Left forelimb (tissue), 1 donor: Measurements from ENCODE around the gene CMKLR1.

Source experiments
- DNase-seq: peaks from one replicate; pipeline ENCODE4 v3.0.0-alpha.2; 2018; ENCODE audit warnings: low spot score

CMKLR1 gene

DNA sequence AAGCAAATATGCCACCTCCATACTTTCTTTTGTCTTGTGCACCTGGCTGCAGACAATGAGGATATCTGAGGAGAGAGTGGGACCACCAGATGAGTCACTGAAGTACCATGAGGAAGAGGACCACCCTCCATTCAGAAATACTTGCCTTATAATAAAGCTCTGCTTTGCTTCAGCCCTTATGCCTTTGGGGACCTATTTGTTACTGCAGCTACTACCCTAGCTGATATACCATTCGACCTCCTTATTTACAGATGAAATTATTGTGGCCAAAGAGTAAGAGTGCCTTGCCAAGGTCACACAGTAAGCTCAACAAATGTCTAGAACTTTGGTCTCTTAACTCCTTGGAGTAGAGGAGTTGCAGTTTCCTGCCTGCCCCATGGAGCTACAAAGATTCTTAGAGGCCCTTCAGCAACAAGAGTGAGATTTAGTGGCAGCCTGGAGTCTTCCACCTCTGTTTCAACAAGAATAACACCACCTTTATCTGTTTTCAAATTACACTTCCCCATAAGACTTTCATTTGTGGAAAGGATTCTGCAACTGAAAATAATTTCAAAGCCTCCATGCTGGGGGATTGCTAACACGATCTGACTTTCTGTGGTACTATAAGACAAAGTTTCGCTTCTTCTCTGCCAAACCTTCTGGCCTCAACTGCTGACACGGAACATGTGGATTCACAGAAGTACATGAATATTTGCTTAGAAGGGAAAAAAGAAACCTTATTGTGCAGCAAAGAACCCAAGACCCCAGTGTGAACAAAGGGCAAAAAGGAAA, 3.6 kb downstream of the CMKLR1 start:
- DNase-seq = no peak

DNA sequence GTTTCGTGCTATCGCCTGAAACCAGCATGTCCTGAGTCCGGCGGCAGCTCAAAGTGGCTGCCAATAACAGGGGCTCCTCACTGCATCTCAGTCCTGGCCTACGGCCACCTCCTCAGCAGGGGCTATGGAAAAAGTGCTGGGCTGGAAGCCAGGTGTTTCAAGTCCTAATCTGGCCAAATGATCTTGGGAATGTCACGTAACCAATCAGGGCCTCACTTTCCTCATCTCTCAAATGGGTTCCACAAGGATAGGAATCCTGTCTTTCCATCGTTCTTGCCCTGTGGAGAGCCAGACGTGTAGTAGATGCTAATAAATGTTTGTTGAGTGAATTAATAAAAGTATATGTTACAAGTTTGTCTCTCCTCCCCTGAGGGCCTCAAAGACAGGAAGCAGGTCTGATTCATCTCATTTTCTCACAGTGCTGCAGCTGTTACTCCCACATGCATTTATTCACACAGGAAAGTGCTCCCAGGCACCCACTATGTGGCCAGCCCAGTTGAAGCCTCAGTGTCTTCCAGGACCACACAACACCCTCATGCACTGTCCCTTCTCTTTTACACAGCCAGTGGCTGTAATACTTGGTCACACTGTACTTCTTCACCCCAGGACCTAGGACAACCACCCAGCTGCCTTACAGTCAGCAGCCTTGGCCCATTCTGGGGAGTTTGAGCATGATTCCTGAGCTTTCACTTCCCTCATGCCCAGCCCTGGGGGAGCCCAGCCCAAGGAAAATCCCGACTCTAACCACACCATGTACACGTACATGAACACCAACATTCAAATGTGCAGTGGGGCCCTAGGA, 5.0 kb downstream of the CMKLR1 start:
- no peak for DNase-seq

DNA sequence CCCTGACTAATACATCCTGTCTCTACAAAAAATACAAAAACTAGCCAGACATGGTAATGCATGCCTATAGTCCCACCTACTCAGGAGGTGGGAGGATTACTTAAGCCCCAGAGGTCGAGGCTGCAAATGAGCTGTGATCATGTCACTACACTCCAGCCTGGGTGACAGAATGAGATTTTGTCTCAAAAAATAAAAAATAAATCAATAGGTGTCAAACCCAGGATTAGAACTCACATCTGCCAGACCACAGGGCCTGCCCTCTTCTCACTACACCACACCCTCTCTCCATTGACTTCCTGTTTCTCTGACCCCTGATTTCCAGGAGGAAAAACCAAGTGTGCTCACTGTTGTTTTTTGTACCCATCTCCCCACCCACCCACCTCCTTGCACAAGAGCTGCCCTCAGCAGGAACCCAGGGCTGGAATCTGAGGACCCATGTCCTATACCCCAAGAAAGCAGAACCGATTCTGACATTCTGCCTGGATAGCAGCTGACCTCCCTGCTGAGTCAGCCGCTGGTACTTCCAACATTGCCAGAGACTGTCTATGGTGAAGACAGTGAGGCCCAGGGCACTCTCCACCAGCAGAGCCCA, 6.2 kb downstream of the CMKLR1 start:
- DNase-seq = no peak

DNA sequence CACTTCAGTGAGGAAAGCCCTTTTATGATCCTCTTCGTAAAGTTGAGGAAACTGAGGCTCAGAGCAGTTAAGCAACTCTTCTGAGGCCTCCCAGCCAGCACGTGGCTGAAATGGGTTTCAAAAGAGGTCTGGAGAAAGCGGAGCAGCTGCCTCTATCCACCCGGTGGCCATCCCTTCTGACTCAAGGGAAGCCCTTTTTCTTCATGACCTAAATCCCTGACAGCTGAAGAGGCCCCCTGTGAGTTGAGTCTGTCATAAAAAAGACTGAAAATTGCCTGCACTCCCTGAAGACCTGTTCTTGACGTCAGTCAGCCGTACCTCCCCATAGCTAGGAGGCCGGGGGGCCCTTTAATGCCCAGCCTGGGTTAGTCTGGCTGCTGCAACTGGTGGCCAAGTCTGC, 10.7 kb downstream of the CMKLR1 start:
- DNase-seq = no peak

DNA sequence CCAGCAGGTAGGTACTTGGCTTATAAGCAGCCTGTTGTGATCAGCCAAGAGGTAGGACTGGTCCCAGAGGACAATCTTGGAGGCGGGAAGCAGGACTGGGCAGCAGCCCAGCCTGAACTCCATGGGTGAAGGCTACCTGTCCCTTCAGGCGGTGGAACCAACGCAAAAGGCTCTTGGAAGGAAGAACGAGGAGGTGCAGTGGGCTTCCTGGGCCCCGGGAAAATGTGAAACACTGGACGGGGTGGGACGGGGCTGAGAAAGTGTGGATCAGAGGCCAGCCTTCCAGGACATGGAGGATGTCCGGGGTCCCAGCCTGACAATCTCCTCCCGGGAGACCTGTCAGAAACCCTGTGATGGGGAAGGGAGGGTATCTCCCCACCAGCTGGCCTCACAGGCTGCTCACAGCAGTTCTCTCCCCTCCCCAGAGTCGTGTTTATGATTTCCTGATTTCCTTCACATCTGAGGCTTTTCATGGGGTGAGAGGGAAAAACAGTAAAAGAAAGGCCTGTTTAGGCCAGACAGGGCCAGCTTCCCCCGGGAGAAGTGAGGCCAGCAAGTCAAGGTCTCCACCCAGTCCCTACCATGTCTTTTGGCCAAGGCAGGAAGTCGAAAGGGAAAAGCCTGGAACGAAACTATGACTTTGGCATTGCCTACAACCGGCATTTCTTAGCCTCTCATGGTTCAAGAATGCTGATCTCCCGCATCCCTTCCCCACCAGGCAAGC, 11.3 kb downstream of the CMKLR1 start:
- no peak for DNase-seq

DNA sequence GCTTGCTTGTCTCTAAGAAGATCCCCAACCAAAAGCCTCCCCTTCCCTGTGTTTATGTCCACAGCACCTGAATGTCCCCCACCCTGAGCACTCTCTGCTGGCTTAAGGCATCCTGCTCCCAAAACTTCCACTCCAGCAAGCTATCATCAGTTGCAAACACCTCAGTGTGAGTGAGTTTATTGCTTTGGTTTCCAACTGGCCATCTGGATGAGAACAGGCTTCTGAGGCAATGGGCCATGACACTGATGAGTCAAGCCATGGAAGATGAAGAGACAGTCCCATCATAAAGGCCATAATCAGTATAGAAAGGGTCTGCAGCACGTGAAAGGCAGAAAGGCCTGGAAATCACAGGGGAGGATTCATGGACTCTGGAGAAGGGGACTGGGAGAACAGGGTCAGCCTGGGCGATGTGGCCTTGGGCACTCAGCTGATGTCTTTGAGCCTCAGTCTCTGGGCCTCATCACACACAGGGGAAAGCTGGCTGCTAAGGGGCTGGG, 12.8 kb downstream of the CMKLR1 start:
- DNase-seq = no peak

DNA sequence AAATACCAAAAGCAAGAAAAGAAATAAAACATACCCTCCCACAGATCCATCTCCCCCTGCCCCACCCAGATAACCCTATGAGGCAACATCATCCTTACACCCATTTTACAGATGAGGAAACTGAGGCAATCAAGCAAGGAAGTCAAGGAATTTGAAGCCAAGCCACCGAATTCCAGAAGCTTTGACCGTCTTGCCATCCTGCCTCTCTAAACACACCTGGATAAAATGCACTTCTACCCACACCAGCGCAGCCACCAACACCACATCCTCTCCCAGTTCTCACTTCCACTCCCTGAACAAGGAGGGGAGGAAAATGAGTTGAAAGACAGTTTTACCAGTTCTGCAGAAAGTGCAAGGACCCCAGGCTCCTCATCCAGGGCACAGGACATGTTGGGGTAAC, 13.6 kb downstream of the CMKLR1 start:
- DNase-seq = no peak

DNA sequence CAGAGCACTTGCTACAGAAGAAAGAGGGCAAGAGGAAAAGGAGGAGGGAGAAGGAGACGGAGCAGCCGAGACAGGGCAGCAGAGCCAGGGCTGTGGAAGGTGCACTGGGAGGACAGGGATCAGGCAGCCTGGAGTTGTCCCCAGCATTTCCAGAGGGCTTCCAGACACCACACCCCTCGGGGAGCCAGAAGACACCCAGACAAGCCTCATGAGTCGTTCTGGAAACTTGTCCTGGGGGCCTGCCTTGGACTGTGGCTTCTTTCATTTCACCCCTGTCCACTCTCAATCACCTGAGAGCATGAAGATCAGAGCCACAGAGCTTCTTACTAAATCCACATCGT, 14.1 kb downstream of the CMKLR1 start:
- no peak for DNase-seq

DNA sequence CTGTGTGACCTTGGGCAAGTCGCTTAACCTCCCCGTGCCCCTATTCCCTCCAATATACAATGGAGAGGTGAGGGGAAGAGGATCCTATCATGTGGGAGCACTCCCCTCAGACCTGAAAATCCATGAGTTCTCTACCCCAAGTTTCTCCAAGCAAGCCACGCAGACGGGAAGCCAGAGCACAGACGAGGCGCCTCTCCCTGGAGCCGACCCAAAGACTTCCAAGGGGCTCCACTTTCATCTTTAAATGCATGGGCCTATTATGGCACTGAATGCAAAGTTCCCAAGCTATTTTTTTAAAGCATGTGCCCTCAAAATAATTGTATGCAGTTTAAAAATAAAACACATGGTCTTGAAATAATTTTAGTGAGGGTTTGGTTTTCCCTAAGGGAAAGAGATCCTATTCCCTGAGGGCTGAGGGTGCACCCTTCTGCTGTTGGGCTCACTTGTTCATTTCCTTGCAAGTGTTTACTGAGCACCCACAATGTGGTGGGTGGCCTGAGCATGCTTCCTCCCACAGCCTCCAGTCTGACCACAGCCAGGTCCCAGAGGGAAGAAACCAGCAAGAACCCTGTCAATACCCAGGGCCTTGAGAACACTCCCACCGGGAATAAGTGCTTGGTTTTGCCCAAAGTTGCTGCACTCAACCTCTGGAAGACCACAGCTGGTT, 14.6 kb downstream of the CMKLR1 start:
- no peak for DNase-seq

DNA sequence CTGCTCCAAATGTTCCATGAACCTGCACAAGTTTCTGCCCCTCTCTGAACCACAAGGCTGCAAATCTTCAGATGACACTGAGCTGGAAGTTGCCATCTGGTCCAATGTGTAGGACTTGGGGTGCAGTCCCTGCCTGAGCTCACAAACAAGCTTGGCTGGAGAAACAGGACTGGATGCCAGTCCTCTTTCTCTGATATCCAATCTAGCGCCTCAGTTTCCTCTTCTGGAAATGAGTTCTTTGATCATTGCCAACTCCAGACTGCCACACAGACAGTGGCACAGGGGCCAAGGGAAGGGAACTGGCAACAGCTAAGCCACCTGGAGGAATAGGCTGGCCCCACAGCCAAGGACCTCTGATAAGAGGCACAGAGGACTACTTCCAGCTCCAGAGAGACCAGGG, 15.5 kb downstream of the CMKLR1 start:
- no peak for DNase-seq

DNA sequence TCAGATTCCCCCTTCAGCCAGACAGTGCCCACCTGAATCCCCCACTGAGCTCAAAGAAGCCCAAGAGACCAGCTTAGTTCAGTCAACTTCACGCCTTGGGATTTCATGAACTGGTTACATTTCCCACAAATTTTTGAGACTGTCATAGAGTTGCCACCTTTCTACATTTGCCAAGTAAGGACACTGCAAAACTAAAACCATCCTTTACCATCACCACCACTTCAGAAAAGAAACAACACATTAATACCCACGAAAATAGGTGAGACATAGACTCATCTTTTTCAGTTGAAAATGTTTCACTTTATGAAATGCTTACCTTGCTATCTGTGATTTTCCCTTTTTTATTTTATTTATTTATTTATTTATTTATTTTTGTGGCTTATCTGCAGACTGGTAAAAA, 16.1 kb downstream of the CMKLR1 start:
- no peak for DNase-seq

DNA sequence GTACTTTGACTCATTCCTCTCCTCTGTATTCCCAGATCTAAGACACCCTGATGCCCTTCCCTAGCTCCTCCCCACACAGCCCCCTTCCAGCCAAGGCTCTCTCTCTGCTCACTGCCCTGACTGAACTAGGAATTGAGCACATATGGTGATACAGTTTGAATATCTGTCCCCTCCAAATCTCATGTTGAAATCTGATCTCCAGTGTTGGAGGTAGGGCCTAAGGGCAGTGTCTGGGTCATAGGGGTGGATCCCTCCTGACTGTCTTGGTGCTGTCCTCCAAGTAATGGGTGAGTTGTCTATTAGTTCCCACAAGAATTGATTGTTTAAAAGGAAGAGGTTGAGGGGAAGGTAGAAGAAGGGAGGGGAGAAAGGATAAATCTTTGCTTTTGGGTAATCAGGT, 17.4 kb downstream of the CMKLR1 start:
- no peak for DNase-seq

DNA sequence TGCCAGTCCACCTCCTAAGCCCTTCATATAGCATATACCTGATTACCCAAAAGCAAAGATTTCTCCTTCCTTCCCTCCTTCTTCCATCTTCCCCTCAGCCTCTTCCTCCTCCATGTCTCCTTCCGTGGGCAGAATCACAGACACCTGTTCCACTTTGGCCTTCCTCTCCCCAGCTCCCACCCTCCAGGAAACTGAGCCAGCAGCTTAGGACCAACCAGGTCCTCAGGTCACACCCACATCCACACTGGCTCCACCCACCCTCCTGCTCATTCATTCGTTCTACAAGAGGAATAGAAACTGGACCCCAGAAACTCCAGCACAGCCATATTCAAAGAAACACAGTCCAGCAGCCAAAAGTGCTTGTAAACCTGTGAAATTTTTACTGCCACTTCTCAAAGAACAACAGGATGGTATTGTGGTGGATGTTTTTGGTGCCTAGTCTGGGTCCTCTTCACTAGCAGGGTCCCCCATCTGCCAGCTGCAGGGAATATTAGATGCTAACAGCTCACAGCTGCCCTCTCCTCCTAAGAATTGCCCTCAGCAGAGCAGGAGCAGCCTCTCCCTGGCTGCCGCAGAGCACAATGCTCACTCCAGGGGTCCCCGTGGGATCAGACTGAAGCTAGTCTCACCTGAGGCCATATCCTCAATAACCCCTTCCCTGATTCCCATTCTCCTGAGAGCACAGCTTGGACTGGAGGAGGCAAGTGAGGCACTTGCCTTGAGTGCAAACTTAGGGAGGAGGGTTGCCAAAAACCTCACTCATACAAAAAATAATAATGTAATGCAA, 18.4 kb downstream of the CMKLR1 start:
- DNase-seq = no peak

DNA sequence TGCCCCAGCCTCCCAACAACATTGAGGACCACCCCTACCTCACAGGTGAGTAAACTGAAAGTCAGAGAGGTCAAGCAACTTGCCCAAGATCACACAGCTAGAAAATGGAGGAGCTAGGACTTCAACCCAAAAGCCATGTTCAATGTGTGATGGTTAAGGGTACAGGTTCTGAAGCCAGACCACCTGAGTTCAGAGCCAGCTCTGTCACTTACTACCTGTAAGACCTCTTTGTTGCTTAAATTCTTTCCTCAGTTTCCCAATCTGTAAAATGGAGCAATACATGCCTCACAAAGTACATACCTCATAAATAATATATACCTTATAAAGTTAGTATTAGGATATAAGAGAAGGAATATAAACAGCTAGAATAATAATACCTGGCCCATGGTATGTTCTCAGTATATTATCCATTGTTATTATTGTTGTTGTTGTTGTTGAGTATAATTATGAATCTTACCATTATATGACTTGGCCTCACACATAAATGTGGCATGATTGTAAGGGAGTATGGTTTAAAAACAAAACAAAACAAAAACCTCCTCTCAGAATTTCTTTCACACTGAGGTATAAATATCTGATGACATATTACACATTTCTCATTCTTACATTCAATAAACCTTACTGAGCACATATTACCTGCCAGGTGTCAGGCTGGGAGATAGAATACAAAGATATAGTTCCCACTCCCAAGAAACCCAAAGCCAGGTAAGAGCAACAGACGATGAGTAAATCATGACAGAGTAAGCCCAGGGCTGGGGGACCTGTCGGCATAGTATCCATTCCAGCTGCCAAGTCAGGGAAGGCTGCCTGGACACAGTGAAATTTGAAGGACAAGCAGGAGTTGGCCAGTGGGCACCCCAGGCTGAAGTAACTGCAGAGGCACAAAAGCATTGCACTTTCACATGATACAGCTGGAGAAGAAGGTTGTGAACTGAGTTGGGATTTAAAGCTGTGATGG, 19.6 kb downstream of the CMKLR1 start:
- DNase-seq = no peak

DNA sequence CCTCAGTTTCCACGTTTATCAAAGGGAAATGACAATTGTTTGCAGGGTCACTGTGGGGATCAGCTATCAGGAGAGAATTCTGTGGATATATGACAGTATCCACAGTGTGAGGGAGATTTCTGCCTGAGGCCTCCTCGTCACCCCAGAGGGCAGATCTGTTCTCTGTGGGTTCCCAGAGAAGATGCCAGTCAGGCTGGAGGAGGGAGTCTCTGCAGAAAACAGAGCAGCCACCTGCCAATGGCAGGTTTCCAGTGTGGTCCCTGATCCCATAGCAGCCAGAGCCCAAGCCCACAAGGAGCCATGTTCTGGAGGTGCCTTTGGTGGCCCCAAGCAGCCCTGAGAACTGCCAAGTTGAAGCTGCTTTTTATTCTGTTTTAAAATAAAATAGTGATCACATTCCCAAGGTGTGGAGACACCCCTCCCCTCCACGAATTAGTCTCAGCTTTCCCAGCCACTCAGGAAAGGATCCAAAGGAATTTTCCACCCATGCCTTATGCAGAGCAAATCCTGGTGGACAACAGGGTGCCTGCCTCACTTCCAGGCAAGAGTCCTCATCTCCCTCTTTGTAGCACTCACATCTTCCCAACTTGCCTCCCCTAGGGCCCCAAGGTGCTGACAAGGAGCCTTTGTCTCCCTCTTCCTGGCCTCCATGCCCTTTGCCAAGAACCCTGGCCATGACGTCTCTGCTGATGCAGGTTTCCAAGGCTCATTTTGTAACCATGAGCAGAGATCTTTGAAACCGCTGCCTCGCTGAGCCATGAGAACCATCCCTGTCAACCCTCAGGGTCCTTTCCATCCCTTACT, 20.4 kb downstream of the CMKLR1 start:
- no peak for DNase-seq

DNA sequence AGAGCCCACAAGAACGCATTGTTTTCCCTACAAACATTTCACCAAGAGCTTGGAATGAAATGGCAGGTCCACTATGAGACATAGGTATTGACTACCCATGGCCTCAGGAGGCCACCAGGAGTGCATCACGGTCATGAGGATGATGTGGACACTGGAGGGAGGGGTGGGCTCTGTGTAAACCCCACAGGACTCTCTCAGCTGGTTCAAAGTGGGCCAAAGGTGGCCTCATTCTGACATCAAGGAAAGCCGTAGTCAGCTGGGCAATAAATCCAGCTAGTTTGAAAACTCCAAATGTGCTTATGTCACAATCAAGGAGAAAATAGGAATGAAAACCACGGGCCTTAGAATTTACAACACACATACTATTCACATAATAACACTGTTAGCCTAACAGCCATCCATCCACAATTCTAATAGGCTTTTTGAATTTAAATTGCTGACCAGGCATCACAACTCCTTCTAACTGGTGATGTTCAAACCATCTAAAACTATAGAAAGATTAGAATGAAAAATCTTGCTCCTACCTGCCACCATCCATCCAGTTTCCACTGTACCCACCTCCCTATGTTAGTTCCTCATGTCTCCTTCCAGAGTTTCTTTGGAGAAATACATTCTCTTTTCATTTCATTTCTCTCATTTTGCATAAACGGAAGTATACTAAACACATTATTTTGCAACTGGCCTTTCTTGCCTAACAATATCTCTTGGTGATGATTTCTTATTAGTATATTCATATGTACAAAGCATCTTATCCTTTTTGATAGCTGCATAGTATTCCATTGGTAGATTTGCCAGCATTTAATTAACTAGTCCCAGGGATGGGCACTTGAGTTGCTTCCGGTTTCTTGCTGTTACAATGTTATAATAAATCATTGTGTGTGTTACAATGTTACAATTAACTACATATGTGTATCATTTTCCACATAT, 21.5 kb downstream of the CMKLR1 start:
- no peak for DNase-seq

DNA sequence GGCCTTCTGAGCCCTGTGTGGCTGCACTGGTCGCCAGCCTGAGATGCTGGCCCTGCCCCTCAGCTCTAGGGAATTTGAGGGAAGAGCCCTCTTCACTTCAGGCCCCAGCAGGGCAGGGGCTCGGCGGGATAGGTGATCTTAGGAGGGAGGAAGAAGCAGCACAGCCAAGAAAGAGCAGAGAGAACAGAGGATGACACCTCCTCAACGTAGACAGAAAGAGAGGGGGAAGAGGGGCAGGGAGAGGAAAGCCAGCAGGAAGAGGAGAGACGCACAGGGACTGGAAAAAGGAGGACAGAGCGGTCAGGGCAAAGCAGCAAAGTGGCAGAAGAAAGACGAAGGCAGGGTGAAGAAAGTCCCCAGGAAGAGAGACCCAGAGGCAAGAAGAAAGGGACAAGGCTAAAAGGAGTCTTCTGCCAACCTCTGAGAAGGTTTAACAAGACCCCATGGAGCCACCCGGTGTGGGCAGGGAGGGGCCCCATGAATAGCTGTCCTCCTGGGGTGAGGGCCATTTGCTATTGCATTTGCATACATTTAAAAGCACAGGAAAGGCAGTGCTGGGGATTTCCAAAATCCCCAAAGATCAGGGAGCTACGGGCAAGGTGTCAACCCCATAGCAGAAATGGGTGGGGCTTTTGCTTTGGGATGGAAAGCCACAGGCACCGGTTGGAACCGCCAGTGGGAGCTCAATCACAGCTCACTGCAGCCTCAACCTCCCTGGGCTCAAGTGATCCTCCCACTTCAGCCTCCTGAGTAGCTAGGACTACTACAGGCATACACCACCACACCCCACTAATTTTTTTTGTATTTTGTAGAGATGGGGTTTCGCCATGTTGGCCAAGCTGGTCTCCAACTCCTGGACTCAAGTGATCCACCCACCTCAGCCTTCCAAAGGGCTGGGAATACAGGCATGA, 22.7 kb downstream of the CMKLR1 start:
- no peak for DNase-seq
